ENCODE results near the gene GTF3C4. TPM values are rescaled to one million over a fixed set of nuclear protein-coding genes. Genes with fewer than 3 reads are reported as not detected.

Gene GTF3C4
- total and polyA plus RNA-seq, 2 of the 8 experiments (the other 6 are each of a cell fraction or from before 2014, with no cell fraction given), result 6.8 to 39.2 TPM

DNA sequence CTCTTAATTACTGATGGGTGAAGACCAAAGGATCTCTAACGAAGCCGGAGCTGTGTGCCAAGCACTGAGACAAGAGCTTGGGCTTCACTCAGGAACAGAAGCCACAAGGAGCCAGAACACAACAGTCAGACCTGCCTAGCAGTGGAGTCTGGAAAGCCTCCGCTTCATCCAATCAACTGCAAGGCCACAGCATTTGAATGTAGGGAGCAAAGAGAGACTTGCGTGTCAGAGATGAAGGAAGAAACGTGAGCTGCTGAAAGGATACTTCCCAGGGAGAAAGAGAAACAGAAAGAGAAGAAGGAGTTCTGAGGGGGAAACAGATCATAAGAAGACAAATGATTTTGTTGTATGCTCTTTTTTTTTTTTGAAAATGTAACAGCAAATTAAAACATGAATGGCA is 44.0 kb upstream of the GTF3C4 start:
- FAIRE-seq (no peak), DNase-seq (ENCODE audit: low read depth in 1 of 2, low spot score in 2 of 2) (no peak)
- Histone ChIP-seq H3K4me2 (ENCODE audit: insufficient read depth in 1 of 2, low read depth in 2 of 2, low read length in 2 of 2) (no peak overlapping the region), H3K27ac (ENCODE audit: low read depth, low read length) (no peak overlapping the region), H3K23me2 (ENCODE audit: low read depth, low read length) (no peaks in the 10 kb centered on the region), H4K20me1 (replicated peaks in 1 of 2; ENCODE audit: control insufficient read depth in 1 of 2, insufficient read depth in 2 of 2, low read length in 2 of 2) (peaks cover 2 to 4% of the 10 kb centered on the region in 2 experiments), H2BK20ac (ENCODE audit: low read length) (no peak overlapping the region), H3K36me3 (ENCODE audit: control insufficient read depth in 2 of 4, insufficient read depth in 4 of 4, low read length in 3 of 4) (peaks cover 5 to 35% (median 19%) of the 10 kb centered on the region in 4 experiments; a peak in 7 of 8 replicates), H2BK120ac (replicated peaks; ENCODE audit: low read depth, low read length) (no peak overlapping the region), H3K9me3 (ENCODE audit: insufficient read depth in 2 of 2, low read depth in 1 of 2, low read length in 1 of 2) (no peaks in the 10 kb centered on the region), H2AFZ (ENCODE audit: low read length) (no peak overlapping the region), H3K4me3 (ENCODE audit: extremely low read depth in 1 of 4, insufficient read depth in 2 of 4, low read depth in 3 of 4, low read length in 4 of 4) (no peak overlapping the region), H2BK15ac (ENCODE audit: low read length) (no peak overlapping the region), H3K18ac (ENCODE audit: extremely low read depth, low read length) (no peak overlapping the region), H2AK5ac (ENCODE audit: low read depth, low read length) (no peak overlapping the region), H3K79me1 (ENCODE audit: low read depth, low read length) (no peaks in the 10 kb centered on the region; the same call in 1 of the 2 replicates), H3K14ac (ENCODE audit: insufficient read length) (no peak overlapping the region), H3K27me3 (replicated peaks in 1 of 4; ENCODE audit: control insufficient read depth in 3 of 4, extremely low read depth in 1 of 4, insufficient read depth in 3 of 4, low read length in 3 of 4) (no peaks in the 10 kb centered on the region), H2BK5ac (ENCODE audit: low read depth, low read length) (no peak overlapping the region), H4K91ac (replicated peaks; ENCODE audit: insufficient read length, low read length) (no peak overlapping the region), H3K9ac (replicated peaks in 1 of 4; ENCODE audit: extremely low read depth in 1 of 4, low read depth in 3 of 4, low read length in 3 of 4) (no peak overlapping the region), H2BK12ac (ENCODE audit: low read depth, low read length) (no peak overlapping the region), H3K79me2 (ENCODE audit: control insufficient read depth in 1 of 2, insufficient read depth in 2 of 2, low read length in 2 of 2) (no peaks in the 10 kb centered on the region), H3K23ac (ENCODE audit: insufficient read length) (no peak overlapping the region), H4K8ac (ENCODE audit: extremely low read depth, insufficient read depth, low read length) (no peak overlapping the region), H3K4ac (replicated peaks; ENCODE audit: insufficient read length, low read depth, low read length) (no peak overlapping the region), H3K56ac (replicated peaks; ENCODE audit: insufficient read length, low read depth, low read length) (no peak overlapping the region), H3K4me1 (replicated peaks in 1 of 4; ENCODE audit: control insufficient read depth in 3 of 4, insufficient read depth in 4 of 4, low read length in 3 of 4) (0 out of 7 replicates have a peak, but pooled peaks cover 0 to 3% (median 0%) of the 10 kb centered on the region in 4 experiments), H4K5ac (ENCODE audit: insufficient read length, low read depth, low read length) (no peak overlapping the region)
- WGBS, 2 experiments (ENCODE audit: extremely low coverage in 1 of 2, insufficient coverage in 1 of 2, insufficient read length in 1 of 2, insufficient replicate concordance in 2 of 2, low coverage in 1 of 2, low lambda C conversion rate in 2 of 2, missing lambda C conversion rate in 1 of 2), result 83% methylated on average over 5 of the region's 5 CpGs; no CpG with 5 or more reads in 1 of the 2 experiments
- CTCF ChIA-PET (ENCODE audit: partially characterized antibody), result interaction anchor here (0.6 to 1.2 kb wide), 3 partner anchors 24 to 68 kb away, joined by 3 to 4 read pairs (median 3); no protein-coding TSS in a partner anchor
- POLR2A ChIA-PET (ENCODE audit: partially characterized antibody), result interaction anchor here (0.7 to 1.4 kb wide), 2 partner anchors 12 to 13 kb away, joined by 3 read pairs; no protein-coding TSS in a partner anchor
- TF ChIP-seq HDAC2 (IDR thresholded peaks at IDR 0.05; ENCODE audit: borderline replicate concordance in 1 of 2, low read depth in 2 of 2, low read length in 2 of 2) (no peak), GABPA (IDR thresholded peaks at IDR 0.05; ENCODE audit: borderline replicate concordance, insufficient read depth, low read length) (no peak), ASH2L (IDR thresholded peaks at IDR 0.05; ENCODE audit: low read length) (no peak), BRCA1 (IDR thresholded peaks at IDR 0.05; ENCODE audit: low read depth, low read length) (no peak), CHD2 (IDR thresholded peaks at IDR 0.05; ENCODE audit: low read length) (no peak), CEBPB (IDR thresholded peaks at IDR 0.05; ENCODE audit: low read depth, low read length) (no peak), SIX5 (IDR thresholded peaks at IDR 0.05; ENCODE audit: low read depth, low read length) (no peak), SAP30 (IDR thresholded peaks at IDR 0.05; ENCODE audit: insufficient read depth, insufficient replicate concordance, low read length) (no peak)
- TF ChIP-seq, protein P1, sequence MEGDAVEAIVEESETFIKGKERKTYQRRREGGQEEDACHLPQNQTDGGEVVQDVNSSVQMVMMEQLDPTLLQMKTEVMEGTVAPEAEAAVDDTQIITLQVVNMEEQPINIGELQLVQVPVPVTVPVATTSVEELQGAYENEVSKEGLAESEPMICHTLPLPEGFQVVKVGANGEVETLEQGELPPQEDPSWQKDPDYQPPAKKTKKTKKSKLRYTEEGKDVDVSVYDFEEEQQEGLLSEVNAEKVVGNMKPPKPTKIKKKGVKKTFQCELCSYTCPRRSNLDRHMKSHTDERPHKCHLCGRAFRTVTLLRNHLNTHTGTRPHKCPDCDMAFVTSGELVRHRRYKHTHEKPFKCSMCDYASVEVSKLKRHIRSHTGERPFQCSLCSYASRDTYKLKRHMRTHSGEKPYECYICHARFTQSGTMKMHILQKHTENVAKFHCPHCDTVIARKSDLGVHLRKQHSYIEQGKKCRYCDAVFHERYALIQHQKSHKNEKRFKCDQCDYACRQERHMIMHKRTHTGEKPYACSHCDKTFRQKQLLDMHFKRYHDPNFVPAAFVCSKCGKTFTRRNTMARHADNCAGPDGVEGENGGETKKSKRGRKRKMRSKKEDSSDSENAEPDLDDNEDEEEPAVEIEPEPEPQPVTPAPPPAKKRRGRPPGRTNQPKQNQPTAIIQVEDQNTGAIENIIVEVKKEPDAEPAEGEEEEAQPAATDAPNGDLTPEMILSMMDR (IDR thresholded peaks at IDR 0.05; ENCODE audit: control extremely low read depth in 1 of 3, insufficient read depth in 1 of 3, low read depth in 1 of 3, low read length in 3 of 3), result no peak
- TF ChIP-seq, protein P2, sequence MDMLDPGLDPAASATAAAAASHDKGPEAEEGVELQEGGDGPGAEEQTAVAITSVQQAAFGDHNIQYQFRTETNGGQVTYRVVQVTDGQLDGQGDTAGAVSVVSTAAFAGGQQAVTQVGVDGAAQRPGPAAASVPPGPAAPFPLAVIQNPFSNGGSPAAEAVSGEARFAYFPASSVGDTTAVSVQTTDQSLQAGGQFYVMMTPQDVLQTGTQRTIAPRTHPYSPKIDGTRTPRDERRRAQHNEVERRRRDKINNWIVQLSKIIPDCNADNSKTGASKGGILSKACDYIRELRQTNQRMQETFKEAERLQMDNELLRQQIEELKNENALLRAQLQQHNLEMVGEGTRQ (IDR thresholded peaks at IDR 0.05; ENCODE audit: low read length), result no peak

All from H1 (cell line).